Measurements from ENCODE around the gene COPS4. TPM values are rescaled to one million over a fixed set of nuclear protein-coding genes. Genes with fewer than 3 reads are reported as not detected.
A peak's percentile ranks its signal among the peaks of the same experiment; 100 is the strongest.
"Not testable (repeated sequence)": the region's sequence is repeated elsewhere in the genome, so short reads cannot be mapped to it uniquely, and the experiment has no call there.

Gene COPS4
- total RNA-seq, 2 experiments from 2014 or later, result 37.1 to 38.6 TPM

- Mint-ChIP-seq H3K27ac (no peak overlapping the region), H3K36me3 (ENCODE audit: low read depth) (peaks cover 2% of the 10 kb centered on the region), H3K4me3 (no peak overlapping the region), H3K9me3 (peaks cover 3% of the 10 kb centered on the region), H3K4me1 (ENCODE audit: low read depth) (no peaks in the 10 kb centered on the region), H3K27me3 (ENCODE audit: low read depth) (no peaks in the 10 kb centered on the region)
- DNase-seq, result no peak
- CTCF ChIA-PET, result no interaction called here
- intact Hi-C loops (cut with micrococcal nuclease), result no loop called here
Measured at GRCh38 chr4:83025563-83025962, 9.4 kb upstream of the COPS4 start.

GRCh38 chr4:83028976-83029375 is 6.0 kb upstream of the COPS4 start:
- no peak overlapping the region for H3K27ac Mint-ChIP-seq
- no peak overlapping the region for H3K4me3 Mint-ChIP-seq
- CTCF ChIA-PET, result no interaction called here
- intact Hi-C loops (cut with micrococcal nuclease), result no loop called here
- H3K27me3 Mint-ChIP-seq (ENCODE audit: low read depth), result no peaks in the 10 kb centered on the region
- peaks cover 3% of the 10 kb centered on the region for H3K9me3 Mint-ChIP-seq
- H3K4me1 Mint-ChIP-seq (ENCODE audit: low read depth), result peaks cover 2% of the 10 kb centered on the region
- no peak for DNase-seq
- H3K36me3 Mint-ChIP-seq (ENCODE audit: low read depth), result peaks cover 2% of the 10 kb centered on the region

GRCh38 chr4:83029688-83030087 is 5.3 kb upstream of the COPS4 start:
- intact Hi-C loops (cut with micrococcal nuclease), result no loop called here
- CTCF ChIA-PET, result no interaction called here
- H3K27ac Mint-ChIP-seq, result no peak overlapping the region
- H3K4me3 Mint-ChIP-seq, result no peak overlapping the region
- DNase-seq, result no peak
- no peaks in the 10 kb centered on the region for H3K27me3 Mint-ChIP-seq (ENCODE audit: low read depth)
- H3K36me3 Mint-ChIP-seq (ENCODE audit: low read depth), result peaks cover 2% of the 10 kb centered on the region
- H3K9me3 Mint-ChIP-seq, result peaks cover 3% of the 10 kb centered on the region
- peaks cover 5% of the 10 kb centered on the region for H3K4me1 Mint-ChIP-seq (ENCODE audit: low read depth)

GRCh38 chr4:83036991-83037665 is 2.1 kb downstream of the COPS4 start:
- peaks cover 47% of the 10 kb centered on the region for H3K4me1 Mint-ChIP-seq (ENCODE audit: low read depth)
- H3K27ac Mint-ChIP-seq, result no peak overlapping the region
- H3K36me3 Mint-ChIP-seq (ENCODE audit: low read depth), result peaks cover 3% of the 10 kb centered on the region
- no peaks in the 10 kb centered on the region for H3K9me3 Mint-ChIP-seq
- no peaks in the 10 kb centered on the region for H3K27me3 Mint-ChIP-seq (ENCODE audit: low read depth)
- CTCF ChIA-PET, result interaction anchor here (1.2 to 4.1 kb wide), 5 partner anchors 8 to 246 kb away, joined by 3 to 18 read pairs (median 12); partner anchors contain the start of gene COQ2
- no peak overlapping the region for H3K4me3 Mint-ChIP-seq
- intact Hi-C loops (cut with micrococcal nuclease), result no loop called here
- DNase-seq, result no peak

GRCh38 chr4:83040269-83040668 is 5.3 kb downstream of the COPS4 start:
- Mint-ChIP-seq H3K9me3 (no peaks in the 10 kb centered on the region), H3K27ac (no peak overlapping the region), H3K27me3 (ENCODE audit: low read depth) (no peaks in the 10 kb centered on the region), H3K4me1 (ENCODE audit: low read depth) (peaks cover 52% of the 10 kb centered on the region), H3K4me3 (no peak overlapping the region), H3K36me3 (ENCODE audit: low read depth) (peaks cover 3% of the 10 kb centered on the region)
- intact Hi-C loops (cut with micrococcal nuclease), result no loop called here
- no peak for DNase-seq
- CTCF ChIA-PET, result interaction anchor here (0.6 to 4.1 kb wide), 5 partner anchors 8 to 243 kb away, joined by 3 to 18 read pairs (median 7); partner anchors contain the start of gene COQ2

- DNase-seq, H3K9me3 Mint-ChIP-seq: not testable (repeated sequence)
- CTCF ChIA-PET, result interaction anchor here (0.6 kb wide), 2 partner anchors 12 to 401 kb away, joined by 3 to 4 read pairs; no protein-coding TSS in a partner anchor
Measured at GRCh38 chr4:83043157-83043556, 8.2 kb downstream of the COPS4 start.

GRCh38 chr4:83043801-83044407 is 8.9 kb downstream of the COPS4 start:
- Mint-ChIP-seq H3K9me3 (no peaks in the 10 kb centered on the region), H3K4me1 (ENCODE audit: low read depth) (peaks cover 31% of the 10 kb centered on the region), H3K4me3 (no peak overlapping the region), H3K27ac (no peak overlapping the region), H3K27me3 (ENCODE audit: low read depth) (no peaks in the 10 kb centered on the region), H3K36me3 (ENCODE audit: low read depth) (peaks cover 3% of the 10 kb centered on the region)
- intact Hi-C loops (cut with micrococcal nuclease), result no loop called here
- no peak for DNase-seq
- CTCF ChIA-PET, result interaction anchor here (0.6 kb wide), 1 partner anchor 13 kb away, joined by 3 read pairs; no protein-coding TSS in a partner anchor

More at GRCh38 chr4:83043157-83043556, 8.2 kb downstream of the COPS4 start:
- H3K4me3 Mint-ChIP-seq; H3K27ac Mint-ChIP-seq; intact Hi-C loops (cut with micrococcal nuclease); H3K36me3 Mint-ChIP-seq (ENCODE audit: low read depth); H3K27me3 Mint-ChIP-seq (ENCODE audit: low read depth): not testable (repeated sequence)
- H3K4me1 Mint-ChIP-seq (ENCODE audit: low read depth), result peaks cover 36% of the 10 kb centered on the region

GRCh38 chr4:83046693-83047473 is 11.9 kb downstream of the COPS4 start:
- H3K4me1 Mint-ChIP-seq (ENCODE audit: low read depth), result peaks cover 14% of the 10 kb centered on the region
- H3K27ac Mint-ChIP-seq, result no peak overlapping the region
- H3K4me3 Mint-ChIP-seq, result no peak overlapping the region
- no peaks in the 10 kb centered on the region for H3K27me3 Mint-ChIP-seq (ENCODE audit: low read depth)
- peaks cover 10% of the 10 kb centered on the region for H3K36me3 Mint-ChIP-seq (ENCODE audit: low read depth)
- DNase-seq, result no peak
- CTCF ChIA-PET, result interaction anchor here (2.8 kb wide), 1 partner anchor 9 kb away, joined by 12 read pairs; no protein-coding TSS in a partner anchor
- intact Hi-C loops (cut with micrococcal nuclease), result no loop called here
- no peaks in the 10 kb centered on the region for H3K9me3 Mint-ChIP-seq

GRCh38 chr4:83048781-83049180 is 13.8 kb downstream of the COPS4 start:
- peaks cover 15% of the 10 kb centered on the region for H3K36me3 Mint-ChIP-seq (ENCODE audit: low read depth)
- H3K27me3 Mint-ChIP-seq (ENCODE audit: low read depth); H3K4me1 Mint-ChIP-seq (ENCODE audit: low read depth); H3K27ac Mint-ChIP-seq; DNase-seq; H3K9me3 Mint-ChIP-seq; intact Hi-C loops (cut with micrococcal nuclease); H3K4me3 Mint-ChIP-seq: not testable (repeated sequence)
- CTCF ChIA-PET, result interaction anchor here (2.8 kb wide), 1 partner anchor 11 kb away, joined by 12 read pairs; no protein-coding TSS in a partner anchor

- intact Hi-C loops (cut with micrococcal nuclease), result loop anchor here (1.0 to 2.0 kb wide), 3 partner anchors 198 to 227 kb away; no protein-coding TSS in a partner anchor
- H3K27ac Mint-ChIP-seq, result no peak overlapping the region
- peaks cover 17% of the 10 kb centered on the region for H3K36me3 Mint-ChIP-seq (ENCODE audit: low read depth)
- no peak overlapping the region for H3K4me3 Mint-ChIP-seq
- CTCF ChIA-PET, result interaction anchor here (0.7 to 1.9 kb wide), 5 partner anchors 92 to 225 kb away, joined by 3 to 9 read pairs (median 4); no protein-coding TSS in a partner anchor
- DNase-seq, result peak; percentile 34
- no peaks in the 10 kb centered on the region for H3K4me1 Mint-ChIP-seq (ENCODE audit: low read depth)
- no peaks in the 10 kb centered on the region for H3K27me3 Mint-ChIP-seq (ENCODE audit: low read depth)
- H3K9me3 Mint-ChIP-seq, result no peaks in the 10 kb centered on the region
Measured at GRCh38 chr4:83054928-83055327, 19.9 kb downstream of the COPS4 start.

GRCh38 chr4:83062739-83063138 is 27.8 kb downstream of the COPS4 start:
- Mint-ChIP-seq H3K9me3 (no peaks in the 10 kb centered on the region), H3K27ac (no peak overlapping the region), H3K4me1 (ENCODE audit: low read depth) (no peaks in the 10 kb centered on the region), H3K4me3 (no peak overlapping the region), H3K36me3 (ENCODE audit: low read depth) (peaks cover 11% of the 10 kb centered on the region), H3K27me3 (ENCODE audit: low read depth) (no peaks in the 10 kb centered on the region)
- intact Hi-C loops (cut with micrococcal nuclease), result no loop called here
- DNase-seq, result no peak
- CTCF ChIA-PET, result interaction anchor here (0.9 kb wide), 2 partner anchors 38 to 198 kb away, joined by 3 to 5 read pairs; no protein-coding TSS in a partner anchor

GRCh38 chr4:83065266-83065665 is 30.3 kb downstream of the COPS4 start:
- H3K36me3 Mint-ChIP-seq (ENCODE audit: low read depth), result peaks cover 12% of the 10 kb centered on the region

More at GRCh38 chr4:83065266-83065665, 30.3 kb downstream of the COPS4 start:
- DNase-seq, result no peak
- intact Hi-C loops (cut with micrococcal nuclease), result no loop called here
- H3K4me3 Mint-ChIP-seq, result no peak overlapping the region
- H3K4me1 Mint-ChIP-seq (ENCODE audit: low read depth), result no peaks in the 10 kb centered on the region
- H3K9me3 Mint-ChIP-seq, result no peaks in the 10 kb centered on the region
- CTCF ChIA-PET, result no interaction called here
- H3K27me3 Mint-ChIP-seq (ENCODE audit: low read depth), result no peaks in the 10 kb centered on the region
- no peak overlapping the region for H3K27ac Mint-ChIP-seq
